BJ (cell line): ENCODE measurements around the gene CCL1. TPM values are rescaled to one million over a fixed set of nuclear protein-coding genes. Genes with fewer than 3 reads are reported as not detected.

ENCODE experiments used
- CTCF ChIA-PET: fragments of 350-600 bp; formaldehyde crosslinking; extraction: SDS; loops from one replicate; lab custom pipeline; 2021; ENCODE audit warnings: antibody characterized with exemption, inconsistent platforms; lab: Yijun Ruan, JAX
- POLR2A ChIA-PET: fragments of 300-600 bp; sonication (Branson Sonifier 250); formaldehyde crosslinking; extraction: SDS; loops from one replicate; lab custom pipeline; 2021; ENCODE audit warnings: antibody characterized with exemption; lab: Charles Lee
- DNase-seq: peaks from one replicate; pipeline ENCODE4 v3.0.0-alpha.2; 2011; ENCODE audit warnings: low read depth
- H3K27me3 ChIP-seq: 2 replicates; pipeline ENCODE4 v1.6.0; 2011; ENCODE audit warnings: low read length; ENCODE audit not compliant: control insufficient read depth, insufficient read depth
- H3K36me3 ChIP-seq: 2 replicates; pipeline ENCODE4 v1.5.1; 2011; ENCODE audit warnings: low read length; ENCODE audit not compliant: control insufficient read depth, insufficient read depth
- H3K4me3 ChIP-seq: 2 replicates; pipeline ENCODE4 v1.5.1; 2011; ENCODE audit warnings: low read depth, mild to moderate bottlenecking, control low read depth, low read length
- polyA minus RNA-seq: library from RNA; depleted of rRNA, polyadenylated mRNA; stranded (reverse); fragments of >200 nt; gene quantifications from 2 replicates; pipeline ENCODE4 v1.2.3, GENCODE V29; 2011; rRNA and poly(A)+ RNA removed
- polyA plus RNA-seq: library from polyadenylated mRNA; depleted of rRNA; stranded (reverse); fragments of >200 nt; gene quantifications from 2 replicates; pipeline ENCODE4 v1.2.3, GENCODE V29; 2011; rRNA removed
- TF ChIP-seq, protein P1 (sequence below): IDR thresholded peaks from 2 replicates; pipeline ENCODE4 v1.5.1; 2011; ENCODE audit warnings: low read depth, mild to moderate bottlenecking, control low read depth, inconsistent platforms, low read length, moderate library complexity; ENCODE audit not compliant: insufficient read depth

The CCL1 gene, protein sequence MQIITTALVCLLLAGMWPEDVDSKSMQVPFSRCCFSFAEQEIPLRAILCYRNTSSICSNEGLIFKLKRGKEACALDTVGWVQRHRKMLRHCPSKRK
- not detected in 2 replicates for polyA plus RNA-seq
- not detected in 2 replicates for polyA minus RNA-seq

DNA sequence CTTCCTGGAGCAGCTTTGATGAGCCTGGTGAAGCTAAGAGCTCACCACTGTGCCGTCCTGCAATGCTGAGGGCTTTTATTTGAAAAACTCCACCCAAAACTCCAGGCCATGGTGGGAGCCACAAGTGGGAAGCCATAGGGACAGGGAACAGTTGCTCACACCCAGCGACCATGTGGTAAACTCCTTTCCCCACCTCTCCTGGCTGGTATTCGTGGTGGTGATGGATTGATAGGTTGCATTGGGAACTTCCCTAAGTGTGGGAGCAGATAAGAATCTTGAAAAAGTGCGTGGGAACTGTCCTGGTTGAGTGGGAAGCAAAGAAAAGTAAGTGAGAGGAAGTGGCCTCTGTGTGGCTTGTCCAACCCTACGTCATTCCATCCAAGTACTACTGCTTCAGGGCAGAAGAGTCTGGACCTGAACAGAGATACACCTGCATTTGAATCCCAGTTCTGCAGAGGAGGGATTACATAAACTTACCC, at the start of gene CCL1:
Gene CCL1, minus strand, starts transcription at position 51 of the 479 bp plus-strand sequence. CDS start 72 bp downstream, outside the sequence.
- no peaks in the 10 kb centered on the region for H3K36me3 ChIP-seq
- POLR2A ChIA-PET, result no interaction called here
- H3K27me3 ChIP-seq, result peaks cover 4% of the 10 kb centered on the region; the same call in 1 of the 2 replicates
- TF ChIP-seq, protein P1, sequence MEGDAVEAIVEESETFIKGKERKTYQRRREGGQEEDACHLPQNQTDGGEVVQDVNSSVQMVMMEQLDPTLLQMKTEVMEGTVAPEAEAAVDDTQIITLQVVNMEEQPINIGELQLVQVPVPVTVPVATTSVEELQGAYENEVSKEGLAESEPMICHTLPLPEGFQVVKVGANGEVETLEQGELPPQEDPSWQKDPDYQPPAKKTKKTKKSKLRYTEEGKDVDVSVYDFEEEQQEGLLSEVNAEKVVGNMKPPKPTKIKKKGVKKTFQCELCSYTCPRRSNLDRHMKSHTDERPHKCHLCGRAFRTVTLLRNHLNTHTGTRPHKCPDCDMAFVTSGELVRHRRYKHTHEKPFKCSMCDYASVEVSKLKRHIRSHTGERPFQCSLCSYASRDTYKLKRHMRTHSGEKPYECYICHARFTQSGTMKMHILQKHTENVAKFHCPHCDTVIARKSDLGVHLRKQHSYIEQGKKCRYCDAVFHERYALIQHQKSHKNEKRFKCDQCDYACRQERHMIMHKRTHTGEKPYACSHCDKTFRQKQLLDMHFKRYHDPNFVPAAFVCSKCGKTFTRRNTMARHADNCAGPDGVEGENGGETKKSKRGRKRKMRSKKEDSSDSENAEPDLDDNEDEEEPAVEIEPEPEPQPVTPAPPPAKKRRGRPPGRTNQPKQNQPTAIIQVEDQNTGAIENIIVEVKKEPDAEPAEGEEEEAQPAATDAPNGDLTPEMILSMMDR, result no peak
- no peak for DNase-seq
- no peak within 1 kb of the TSS for H3K4me3 ChIP-seq
- CTCF ChIA-PET, result interaction anchor here (0.8 to 14.0 kb wide), 12 partner anchors 10 to 191 kb away, joined by 3 to 512 read pairs (median 35); no protein-coding TSS in a partner anchor

DNA sequence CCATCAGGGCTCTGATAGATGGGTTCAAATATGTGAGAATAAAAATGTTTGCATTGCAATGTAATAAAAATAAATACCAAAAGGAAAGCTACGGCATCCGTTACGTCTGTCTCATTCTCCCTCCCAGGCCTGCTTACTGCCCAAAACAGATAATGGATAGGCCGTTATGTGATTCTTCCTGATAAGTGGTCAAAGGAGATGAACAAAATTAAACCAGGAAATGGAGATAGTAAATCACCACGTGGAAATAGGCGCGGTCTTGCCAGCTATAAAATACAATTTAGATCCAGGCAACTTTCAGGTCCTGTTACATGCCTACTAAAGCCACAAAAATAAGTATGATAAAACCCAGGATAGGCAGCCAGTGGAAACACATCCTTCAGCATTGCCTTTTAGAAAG, 49.5 kb upstream of the CCL1 start:
- POLR2A ChIA-PET, result no interaction called here

DNA sequence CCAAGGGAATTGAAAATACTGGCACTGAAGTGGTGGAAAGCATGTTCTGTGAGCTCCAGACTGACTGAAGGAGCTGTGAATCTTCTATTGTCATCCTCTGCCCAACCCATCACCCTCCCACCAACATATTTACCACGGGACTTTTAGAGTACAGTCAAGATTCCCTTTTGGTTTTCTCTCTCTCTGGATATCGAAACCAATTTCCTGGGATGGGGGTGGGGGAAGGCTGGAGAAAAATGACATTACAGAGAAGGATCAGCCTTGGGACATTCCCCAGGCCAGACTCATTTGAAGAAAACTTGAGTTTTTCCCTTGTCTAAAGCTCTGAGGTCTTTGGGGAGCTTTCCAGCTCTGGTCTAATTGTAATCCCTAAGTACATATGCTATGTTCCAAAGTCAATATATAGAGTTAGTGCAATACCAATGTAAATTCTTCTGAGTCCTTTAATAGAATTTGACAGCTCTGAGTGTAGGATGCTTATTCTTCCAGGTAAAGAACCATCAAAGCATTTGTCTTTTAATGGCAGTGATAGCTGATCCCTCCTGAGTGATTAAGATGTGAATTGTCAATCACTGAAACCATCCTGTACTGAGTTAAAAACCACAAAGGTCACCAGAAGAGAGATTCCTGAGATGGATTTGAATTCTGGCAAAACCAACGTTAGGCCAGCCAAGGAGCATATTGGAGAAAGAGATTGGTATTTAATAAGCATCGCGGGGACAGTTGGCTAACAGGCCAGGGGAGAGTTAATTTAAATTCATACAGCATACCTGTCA, 48.8 kb upstream of the CCL1 start:
- DNase-seq, result no peak
- peaks cover 3% of the 10 kb centered on the region for H3K27me3 ChIP-seq
- H3K4me3 ChIP-seq, result no peak overlapping the region
- POLR2A ChIA-PET, result no interaction called here
- no peaks in the 10 kb centered on the region for H3K36me3 ChIP-seq
- TF ChIP-seq, protein P1, result no peak
- CTCF ChIA-PET, result interaction anchor here (1.0 to 2.4 kb wide), 3 partner anchors 9 to 15 kb away, joined by 3 to 18 read pairs (median 8); no protein-coding TSS in a partner anchor

More for the DNA sequence above, 49.5 kb upstream of the CCL1 start:
- Histone ChIP-seq H3K27me3 (peaks cover 3% of the 10 kb centered on the region), H3K4me3 (no peak overlapping the region), H3K36me3 (no peaks in the 10 kb centered on the region)
- TF ChIP-seq, protein P1, result no peak
- no peak for DNase-seq
- CTCF ChIA-PET, result no interaction called here

DNA sequence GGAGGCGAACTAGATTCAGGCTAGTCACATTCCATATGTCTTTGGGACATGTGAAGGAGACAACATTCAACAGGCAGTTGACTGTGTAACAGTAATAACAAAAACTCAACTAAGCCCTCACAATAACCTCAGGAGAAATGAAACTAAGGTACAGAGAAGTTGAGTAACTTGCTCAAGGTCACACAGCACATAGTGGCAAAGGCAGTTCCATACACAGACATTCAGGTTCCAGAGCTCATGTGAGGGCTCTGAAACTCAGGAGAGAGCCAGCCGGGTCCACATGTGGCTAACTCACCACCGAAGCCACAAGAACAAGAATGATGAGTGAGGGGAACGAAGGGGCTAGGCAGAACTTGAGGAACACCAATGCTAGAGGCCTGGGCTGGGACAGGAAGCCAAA, 46.3 kb upstream of the CCL1 start:
- TF ChIP-seq, protein P1, result no peak
- ChIA-PET CTCF (interaction anchor here (1.2 kb wide), 1 partner anchor 11 kb away, joined by 4 read pairs; no protein-coding TSS in a partner anchor), POLR2A (no interaction called here)
- DNase-seq, result no peak
- peaks cover 3% of the 10 kb centered on the region for H3K27me3 ChIP-seq
- H3K36me3 ChIP-seq, result no peaks in the 10 kb centered on the region
- no peak overlapping the region for H3K4me3 ChIP-seq

DNA sequence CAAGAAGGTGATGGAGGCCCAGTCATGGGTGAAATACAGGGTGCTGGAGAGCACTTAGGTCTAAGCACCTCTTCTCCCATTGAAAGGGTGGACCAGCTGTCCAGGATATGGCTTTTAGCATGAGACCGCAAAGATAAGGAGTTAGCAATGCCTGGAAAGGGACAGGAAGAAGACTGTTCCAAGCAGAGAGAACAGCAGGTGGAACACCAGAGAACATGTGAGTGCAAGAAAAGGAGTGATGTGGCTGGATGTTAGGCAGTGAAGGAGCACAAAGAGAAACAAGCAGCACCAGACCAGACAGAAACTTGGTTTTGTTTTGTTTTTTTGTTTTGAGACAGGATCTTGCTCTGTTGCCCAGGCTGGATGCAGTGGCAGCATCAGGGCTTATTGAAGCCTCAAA, 45.4 kb upstream of the CCL1 start:
- no peaks in the 10 kb centered on the region for H3K36me3 ChIP-seq
- DNase-seq, result no peak
- peaks cover 3% of the 10 kb centered on the region for H3K27me3 ChIP-seq
- H3K4me3 ChIP-seq, result no peak overlapping the region
- CTCF ChIA-PET, result interaction anchor here (0.7 kb wide), 1 partner anchor 11 kb away, joined by 5 read pairs; no protein-coding TSS in a partner anchor
- POLR2A ChIA-PET, result no interaction called here
- TF ChIP-seq, protein P1, result no peak
